WI38 (cell line): ENCODE results near the gene GMDS.

ENCODE experiments used
- H3K4me3 ChIP-seq: 2 replicates; pipeline ENCODE4 v1.5.1; 2011; ENCODE audit warnings: low read depth, mild to moderate bottlenecking, control low read depth, low read length
- CTCF ChIP-seq: IDR thresholded peaks from 2 replicates; pipeline ENCODE4 v1.5.1; 2012; ENCODE audit warnings: low read depth, mild to moderate bottlenecking, control low read depth, low read length

Gene GMDS

GRCh38 chr6:2028457-2029038, 216.9 kb downstream of the GMDS start:
- no peak for TF ChIP-seq CTCF
- no peak overlapping the region for H3K4me3 ChIP-seq

- H3K4me3 ChIP-seq: no peak overlapping the region
- no peak for TF ChIP-seq CTCF
These were observed 219.3 kb downstream of the GMDS start for GRCh38 chr6:2026133-2026532.

- TF ChIP-seq CTCF: no peak
These were observed 223.7 kb downstream of the GMDS start for GRCh38 chr6:2021713-2022125.

GRCh38 chr6:2020909-2021308, 224.5 kb downstream of the GMDS start:
- H3K4me3 ChIP-seq: no peak overlapping the region
- TF ChIP-seq CTCF: no peak

More at GRCh38 chr6:2021713-2022125, 223.7 kb downstream of the GMDS start:
- no peak overlapping the region for H3K4me3 ChIP-seq

GRCh38 chr6:2019051-2019450, 226.4 kb downstream of the GMDS start:
- H3K4me3 ChIP-seq: no peak overlapping the region
- no peak for TF ChIP-seq CTCF

- TF ChIP-seq CTCF: no peak
- H3K4me3 ChIP-seq: no peak overlapping the region
These were observed 229.4 kb downstream of the GMDS start for GRCh38 chr6:2016040-2016439.

- no peak for TF ChIP-seq CTCF
These were observed 236.9 kb downstream of the GMDS start for GRCh38 chr6:2008383-2008976.

More at GRCh38 chr6:2008383-2008976, 236.9 kb downstream of the GMDS start:
- no peak overlapping the region for H3K4me3 ChIP-seq
